GM19468 (cell line): ENCODE results near the gene CNTNAP2.

Experiments
- ATAC-seq: cut with Tn5 transposase; IDR thresholded peaks from one replicate; pipeline ENCODE4 v1.9.1; 2021; ENCODE audit warnings: mild to moderate bottlenecking, moderate library complexity, moderate number of reproducible peaks; ENCODE audit not compliant: unreplicated experiment; ENCODE audit errors: extremely low read depth

CNTNAP2 gene

GRCh38 chr7:147146169-147146568 lies 1029.6 kb downstream of the CNTNAP2 start:
- ATAC-seq: no peak

DNA sequence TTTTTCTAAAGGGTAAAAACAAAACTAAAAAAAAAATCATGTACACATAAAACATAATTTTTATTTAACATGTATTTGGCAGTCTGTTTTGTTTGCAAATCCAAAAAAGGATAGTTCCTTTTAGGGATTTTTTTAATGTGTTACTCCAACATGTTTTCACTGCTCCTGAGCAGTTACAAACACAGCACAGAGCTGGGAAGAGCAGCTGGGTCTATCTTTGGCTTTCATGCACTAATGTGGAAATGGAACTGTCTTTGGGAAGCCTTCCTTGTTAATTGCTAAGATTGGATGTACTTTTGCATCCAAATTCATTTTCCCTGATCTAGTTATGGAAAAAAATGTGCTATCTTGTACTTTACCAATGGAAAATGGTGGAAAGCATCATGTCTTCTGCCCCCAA lies 1035.1 kb downstream of the CNTNAP2 start:
- no peak for ATAC-seq

GRCh38 chr7:147153571-147153970 lies 1037.0 kb downstream of the CNTNAP2 start:
- no peak for ATAC-seq

GRCh38 chr7:147161405-147161804 lies 1044.8 kb downstream of the CNTNAP2 start:
- no peak for ATAC-seq

GRCh38 chr7:147170341-147171012 lies 1053.9 kb downstream of the CNTNAP2 start:
- ATAC-seq: no peak

- ATAC-seq: no peak
Observed at GRCh38 chr7:147171013-147171391, 1054.4 kb downstream of the CNTNAP2 start.

DNA sequence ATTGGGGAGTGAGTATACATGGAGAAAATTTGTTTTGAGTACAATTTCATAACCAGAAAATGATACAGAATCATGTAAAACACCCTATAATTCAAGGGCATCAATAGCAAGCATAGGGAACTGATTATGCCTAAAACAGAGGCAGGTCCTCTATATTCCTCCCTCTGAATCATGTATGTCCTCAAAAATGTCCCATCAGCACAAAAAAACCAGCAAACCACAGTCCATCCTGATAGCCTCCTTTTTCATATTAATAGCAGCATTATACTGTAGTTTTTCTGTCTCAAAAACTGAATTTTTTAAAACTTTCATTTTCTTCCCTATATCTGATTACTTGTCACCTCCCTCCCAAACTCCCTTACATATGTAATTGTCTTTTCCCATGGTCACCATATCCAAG lies 1057.3 kb downstream of the CNTNAP2 start:
- ATAC-seq: no peak

- ATAC-seq: no peak
Observed at GRCh38 chr7:147182874-147183273, 1066.3 kb downstream of the CNTNAP2 start.

- no peak for ATAC-seq
Observed at GRCh38 chr7:147183276-147183675, 1066.7 kb downstream of the CNTNAP2 start.

- ATAC-seq: no peak
Observed at GRCh38 chr7:147188467-147188866, 1071.9 kb downstream of the CNTNAP2 start.

DNA sequence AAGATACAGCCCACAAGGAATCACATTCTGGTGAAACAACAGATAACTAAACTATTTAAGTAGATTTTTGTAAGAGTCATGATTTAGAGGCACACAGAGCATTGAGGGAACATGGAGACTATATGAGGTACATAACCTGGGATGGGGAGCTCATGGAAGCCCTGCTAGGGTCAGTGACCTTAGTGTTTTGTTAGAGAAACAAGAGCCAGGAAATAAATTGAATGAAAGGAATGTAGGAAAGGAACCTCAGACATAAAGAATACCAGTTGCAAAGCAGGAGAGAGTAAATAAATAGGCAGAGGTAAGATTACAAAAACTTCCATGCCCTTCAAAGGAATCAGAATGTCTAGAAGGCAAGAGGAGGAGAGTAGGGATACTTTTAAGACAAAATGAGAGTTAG lies 1076.9 kb downstream of the CNTNAP2 start:
- no peak for ATAC-seq

GRCh38 chr7:147196481-147196880 lies 1079.9 kb downstream of the CNTNAP2 start:
- ATAC-seq: no peak

GRCh38 chr7:147197006-147197405 lies 1080.4 kb downstream of the CNTNAP2 start:
- ATAC-seq: no peak

DNA sequence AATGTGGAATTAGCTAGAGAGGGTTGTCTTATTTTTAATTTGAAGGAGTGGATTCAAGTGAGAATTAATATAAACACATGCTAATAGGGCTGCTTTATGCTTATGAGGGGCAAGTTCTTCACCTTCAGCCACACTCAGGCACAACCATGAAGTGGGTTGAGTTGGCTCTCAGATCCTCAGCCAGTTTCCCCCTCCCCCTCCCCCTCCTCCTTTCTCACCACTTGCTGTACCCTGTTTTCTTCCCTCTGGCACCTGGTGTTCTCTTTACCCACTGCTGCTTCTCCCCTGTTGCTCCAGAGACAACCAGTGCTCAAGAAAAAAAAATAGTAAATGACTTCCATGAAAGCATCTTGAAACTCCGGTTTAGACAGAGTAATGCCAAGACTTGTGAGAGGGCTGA lies 1083.3 kb downstream of the CNTNAP2 start:
- no peak for ATAC-seq

GRCh38 chr7:147207988-147208387 lies 1091.4 kb downstream of the CNTNAP2 start:
- ATAC-seq: no peak

DNA sequence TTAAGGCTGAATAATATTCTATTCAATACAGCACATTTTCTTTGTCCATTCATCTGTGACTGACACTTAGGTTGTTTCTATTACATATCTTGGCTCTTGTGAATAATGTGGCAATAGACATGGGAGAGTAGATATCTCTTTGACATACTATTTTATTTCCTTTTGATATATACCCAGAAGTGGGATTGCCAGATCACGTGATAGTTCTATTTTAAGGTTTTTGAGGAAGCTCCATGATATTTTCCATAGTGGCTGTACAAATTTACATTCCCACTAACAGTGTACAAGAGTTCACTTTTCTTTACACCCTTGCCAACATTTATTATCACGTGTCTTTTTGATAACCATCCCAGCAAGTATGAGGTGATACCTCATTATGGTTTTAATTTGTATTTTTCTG lies 1114.7 kb downstream of the CNTNAP2 start:
- ATAC-seq: no peak

DNA sequence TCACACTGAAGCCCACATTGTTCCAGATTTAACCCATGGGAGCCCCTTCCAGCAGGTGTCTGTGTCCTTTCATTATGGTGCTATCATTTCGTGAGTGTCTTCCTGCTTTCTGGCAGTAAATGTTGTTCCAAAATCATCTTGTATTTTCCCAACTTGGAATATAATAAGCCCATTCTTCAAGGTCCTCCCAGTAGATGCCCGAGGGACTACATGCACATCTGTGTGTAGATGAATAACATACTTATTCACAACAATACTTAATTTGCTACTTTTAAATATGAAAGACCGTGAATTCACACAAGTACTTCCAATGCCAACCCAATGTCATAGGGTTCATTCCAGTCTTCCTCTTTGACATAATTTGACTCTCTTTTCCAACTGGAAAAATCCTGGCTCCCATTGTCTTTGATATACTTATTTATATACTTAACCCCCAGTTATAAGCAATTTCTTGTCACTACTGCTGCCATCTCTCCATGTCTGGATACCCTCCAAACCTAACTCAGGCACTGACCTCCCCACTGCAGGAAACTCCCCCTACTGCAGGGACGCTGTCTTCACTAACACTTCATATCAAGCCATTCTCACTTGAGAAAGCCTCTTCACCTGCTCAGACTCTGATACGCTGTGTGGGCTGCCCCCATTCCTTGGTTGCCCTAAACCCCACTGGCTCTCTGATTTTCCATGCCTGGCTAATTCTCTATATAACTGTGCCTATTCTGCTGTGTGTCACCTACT lies 1119.2 kb downstream of the CNTNAP2 start:
- ATAC-seq: no peak

- no peak for ATAC-seq
Observed at GRCh38 chr7:147240468-147240867, 1123.9 kb downstream of the CNTNAP2 start.

- no peak for ATAC-seq
Observed at GRCh38 chr7:147245274-147245673, 1128.7 kb downstream of the CNTNAP2 start.

DNA sequence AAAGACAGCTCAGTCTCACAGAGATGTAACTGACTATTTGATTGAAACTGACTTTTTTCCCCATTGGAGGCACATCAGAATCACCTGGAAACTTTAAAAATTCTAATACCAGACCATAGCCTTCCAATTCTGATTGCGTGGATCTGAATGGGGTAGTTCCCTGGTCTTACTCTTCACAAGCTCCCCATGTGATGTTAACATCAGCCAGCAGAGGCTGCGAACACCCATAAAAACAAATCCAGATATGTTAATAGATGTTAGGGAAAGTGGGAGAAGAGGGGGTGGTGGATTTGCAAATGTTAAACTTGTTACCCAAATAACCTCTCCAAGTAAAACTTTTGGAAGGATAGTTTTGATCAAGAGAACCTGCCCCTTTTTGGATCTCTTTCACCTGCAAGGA lies 1133.4 kb downstream of the CNTNAP2 start:
- no peak for ATAC-seq

- no peak for ATAC-seq
Observed at GRCh38 chr7:147251751-147252325, 1135.2 kb downstream of the CNTNAP2 start.

DNA sequence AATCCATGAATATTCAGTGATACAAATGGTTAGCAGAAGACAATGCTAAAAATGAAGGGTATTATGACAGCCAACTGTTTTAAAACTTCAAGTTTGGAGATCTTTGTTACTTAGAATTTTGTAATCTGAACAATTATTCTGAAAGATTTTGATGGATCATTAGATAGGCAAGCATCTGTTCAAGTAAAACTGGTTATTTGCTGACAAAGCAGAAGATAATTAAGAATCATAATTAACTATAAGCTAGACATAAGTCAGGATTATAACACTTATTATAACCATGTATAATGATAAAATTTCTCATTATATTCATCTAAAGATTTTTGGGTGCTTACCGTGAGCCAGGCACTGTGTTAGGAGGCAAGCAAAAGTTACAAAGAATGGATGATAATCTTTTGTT lies 1145.1 kb downstream of the CNTNAP2 start:
- ATAC-seq: no peak
